IMR-90 (cell line): ENCODE measurements around the gene RNF166. TPM values are rescaled to one million over a fixed set of nuclear protein-coding genes. Genes with fewer than 3 reads are reported as not detected.

Experiments used
- ATAC-seq: fragments of 200-7000 bp; cut with Tn5 transposase; 2 replicates; pipeline ENCODE4 v1.9.1; 2020; ENCODE audit warnings: low read depth, mild to moderate bottlenecking, moderate library complexity
- BruUV-seq: library from RNA; stranded (reverse); fragments of 400-500 nt; replicated peaks from 2 replicates; lab custom pipeline; 2021; lab: Mats Ljungman, UMichigan
- CTCF ChIA-PET: fragments of 300-600 bp; formaldehyde crosslinking; extraction: SDS; loops from one replicate; lab custom pipeline; 2021; ENCODE audit warnings: antibody characterized with exemption; lab: Yijun Ruan, JAX
- POLR2A ChIA-PET: fragments of 300-600 bp; sonication (Branson Sonifier 250); formaldehyde crosslinking; loops from one replicate; lab custom pipeline; 2022; ENCODE audit warnings: antibody characterized with exemption; ENCODE audit not compliant: unreplicated experiment; lab: Charles Lee
- DNase-seq: peaks from one replicate; pipeline ENCODE4 v3.0.0; 2013
- H2AFZ ChIP-seq: replicated peaks from 2 replicates; pipeline ENCODE3; 2013; ENCODE audit warnings: low read length, mild to moderate bottlenecking; ENCODE audit not compliant: poor library complexity
- H2AK5ac ChIP-seq: 2 replicates; pipeline ENCODE4 v1.6.1; 2013; ENCODE audit warnings: low read depth, low read length, inconsistent platforms
- H2AK9ac ChIP-seq: replicated peaks from 2 replicates; pipeline ENCODE3; 2013; ENCODE audit warnings: mild to moderate bottlenecking, low read depth, low read length, moderate library complexity; ENCODE audit not compliant: poor library complexity
- H2BK120ac ChIP-seq: 2 replicates; pipeline ENCODE4 v1.6.1; 2013; ENCODE audit warnings: low read depth, low read length, inconsistent platforms
- H2BK15ac ChIP-seq: 3 replicates; pipeline ENCODE4 v1.6.1; 2013; ENCODE audit warnings: low read depth, low read length, inconsistent platforms
- H2BK20ac ChIP-seq: 2 replicates; pipeline ENCODE4 v1.6.1; 2013; ENCODE audit warnings: low read depth, mild to moderate bottlenecking, inconsistent platforms, low read length, moderate library complexity
- H2BK5ac ChIP-seq: 2 replicates; pipeline ENCODE4 v1.6.1; 2013; ENCODE audit warnings: mild to moderate bottlenecking, low read depth, low read length, inconsistent platforms; ENCODE audit not compliant: poor library complexity, severe bottlenecking
- H3K14ac ChIP-seq: replicated peaks from 2 replicates; pipeline ENCODE4 v1.6.1; 2013; ENCODE audit warnings: low read depth, low read length, inconsistent platforms
- H3K18ac ChIP-seq: 2 replicates; pipeline ENCODE4 v1.6.1; 2013; ENCODE audit warnings: low read depth, low read length, control low read depth
- H3K23ac ChIP-seq: 2 replicates; pipeline ENCODE4 v1.6.1; 2013; ENCODE audit warnings: low read depth, low read length, inconsistent platforms
- H3K27ac ChIP-seq: 2 replicates; pipeline ENCODE4 v1.5.1; 2013; ENCODE audit warnings: mild to moderate bottlenecking, control low read depth, low read length; ENCODE audit not compliant: insufficient read depth
- H3K27me3 ChIP-seq: 2 replicates; pipeline ENCODE4 v1.6.1; 2013; ENCODE audit warnings: low read length; ENCODE audit not compliant: control insufficient read depth, insufficient read depth
- H3K36me3 ChIP-seq: 2 replicates; pipeline ENCODE4 v1.6.1; 2013; ENCODE audit warnings: low read length, mixed read lengths; ENCODE audit not compliant: control insufficient read depth, insufficient read depth
- H3K4ac ChIP-seq: 2 replicates; pipeline ENCODE4 v1.6.1; 2013; ENCODE audit warnings: low read depth, low read length, inconsistent platforms
- H3K4me1 ChIP-seq: 2 replicates; pipeline ENCODE4 v1.6.1; 2013; ENCODE audit warnings: low read length, mixed read lengths; ENCODE audit not compliant: control insufficient read depth, insufficient read depth
- H3K4me2 ChIP-seq: 2 replicates; pipeline ENCODE4 v1.6.1; 2013; ENCODE audit warnings: low read depth, mild to moderate bottlenecking, control low read depth, low read length, moderate library complexity
- H3K4me3 ChIP-seq: 2 replicates; pipeline ENCODE4 v1.5.1; 2013; ENCODE audit warnings: low read depth, mild to moderate bottlenecking, control low read depth, low read length, moderate library complexity; ENCODE audit not compliant: insufficient read depth
- H3K56ac ChIP-seq: 2 replicates; pipeline ENCODE4 v1.6.1; 2013; ENCODE audit warnings: low read length, inconsistent platforms; ENCODE audit not compliant: insufficient read depth; ENCODE audit errors: extremely low read depth
- H3K79me1 ChIP-seq, 2 experiments: 2 replicates each; pipeline ENCODE4 v1.6.1; 2013; ENCODE audit warnings: low read length in 2 of 2, inconsistent platforms in 1 of 2, low read depth in 1 of 2
- H3K9ac ChIP-seq: 2 replicates; pipeline ENCODE4 v1.6.1; 2013; ENCODE audit warnings: low read depth, low read length, control low read depth
- H3K9me1 ChIP-seq: 2 replicates; pipeline ENCODE4 v1.6.1; 2013; ENCODE audit warnings: low read length, inconsistent platforms; ENCODE audit not compliant: insufficient read depth
- H3K9me3 ChIP-seq: 2 replicates; pipeline ENCODE4 v1.6.1; 2013; ENCODE audit warnings: low read length; ENCODE audit not compliant: control insufficient read depth, insufficient read depth
- H4K20me1 ChIP-seq: 2 replicates; pipeline ENCODE4 v1.6.1; 2013; ENCODE audit warnings: low read length, inconsistent platforms; ENCODE audit not compliant: insufficient read depth
- H4K5ac ChIP-seq: 2 replicates; pipeline ENCODE4 v1.6.1; 2013; ENCODE audit warnings: mild to moderate bottlenecking, low read depth, low read length, control low read depth
- H4K8ac ChIP-seq, 2 experiments: 2 replicates each; pipeline ENCODE4 v1.6.1; 2013; ENCODE audit warnings: low read depth in 2 of 2, low read length in 2 of 2, control low read depth in 1 of 2, inconsistent platforms in 1 of 2
- H4K91ac ChIP-seq: 2 replicates; pipeline ENCODE4 v1.6.1; 2013; ENCODE audit warnings: low read depth, low read length, inconsistent platforms; ENCODE audit not compliant: insufficient read depth
- BHLHE40 ChIP-seq: fragments of 150-350 bp; IDR thresholded peaks from 2 replicates; pipeline ENCODE4 v1.6.1; 2016; ENCODE audit warnings: mild to moderate bottlenecking, low read depth, low read length
- CEBPB ChIP-seq: IDR thresholded peaks from 2 replicates; pipeline ENCODE4 v1.6.1; 2012; ENCODE audit warnings: low read depth, low read length, improper control_type of control experiment
- CHD1 ChIP-seq: IDR thresholded peaks from 2 replicates; pipeline ENCODE4 v1.6.1; 2012; ENCODE audit warnings: low read depth, low read length, improper control_type of control experiment
- CTCF ChIP-seq: conservative IDR thresholded peaks from 2 replicates; pipeline ENCODE4 v1.5.1; 2012; ENCODE audit warnings: mild to moderate bottlenecking, low read depth, low read length, improper control_type of control experiment
- ELK1 ChIP-seq: fragments of 150-350 bp; IDR thresholded peaks from 2 replicates; pipeline ENCODE4 v1.6.1; 2016; ENCODE audit warnings: low read depth, mild to moderate bottlenecking, low read length, moderate library complexity, borderline replicate concordance
- FOS ChIP-seq: fragments of 150-350 bp; IDR thresholded peaks from 2 replicates; pipeline ENCODE4 v1.6.1; 2016; ENCODE audit warnings: low read depth, low read length
- MAFK ChIP-seq: IDR thresholded peaks from 2 replicates; pipeline ENCODE4 v1.6.1; 2012; ENCODE audit warnings: low read depth, low read length, improper control_type of control experiment
- MAZ ChIP-seq: IDR thresholded peaks from 2 replicates; pipeline ENCODE4 v1.6.1; 2012; ENCODE audit warnings: low read depth, mild to moderate bottlenecking, low read length, improper control_type of control experiment, moderate library complexity, borderline replicate concordance
- MXI1 ChIP-seq: IDR thresholded peaks from 2 replicates; pipeline ENCODE4 v1.6.1; 2012; ENCODE audit warnings: low read depth, mild to moderate bottlenecking, low read length, moderate library complexity, borderline replicate concordance
- NFE2L2 ChIP-seq: fragments of 150-350 bp; IDR thresholded peaks from 2 replicates; pipeline ENCODE4 v1.6.1; 2016; ENCODE audit warnings: low read depth, mild to moderate bottlenecking, low read length
- POLR2A ChIP-seq: IDR thresholded peaks from 2 replicates; pipeline ENCODE4 v1.6.1; 2012; ENCODE audit warnings: mild to moderate bottlenecking, low read depth, low read length
- RAD21 ChIP-seq: IDR thresholded peaks from 2 replicates; pipeline ENCODE4 v1.6.1; 2012; ENCODE audit warnings: low read length, improper control_type of control experiment
- RCOR1 ChIP-seq: IDR thresholded peaks from 2 replicates; pipeline ENCODE4 v1.6.1; 2012; ENCODE audit warnings: mild to moderate bottlenecking, low read length, improper control_type of control experiment; ENCODE audit not compliant: insufficient replicate concordance
- RFX5 ChIP-seq: IDR thresholded peaks from 2 replicates; pipeline ENCODE4 v1.8.0; 2012; ENCODE audit warnings: low read depth, mild to moderate bottlenecking, low read length, moderate library complexity
- SMC3 ChIP-seq: fragments of 150-350 bp; IDR thresholded peaks from 2 replicates; pipeline ENCODE4 v1.6.1; 2016; ENCODE audit warnings: low read depth, mild to moderate bottlenecking, antibody characterized with exemption, low read length, moderate library complexity
- USF2 ChIP-seq: fragments of 150-350 bp; IDR thresholded peaks from 2 replicates; pipeline ENCODE4 v1.6.1; 2017; ENCODE audit warnings: mild to moderate bottlenecking, antibody characterized with exemption, low read length, low read depth
- WGBS, 2 experiments: methylation state at CpG; one replicate each; pipeline versions ENCODE4 v1.1.5 to v1.1.7; 2013; ENCODE audit warnings: missing lambda C conversion rate in 2 of 2; ENCODE audit not compliant: insufficient read length in 1 of 2; ENCODE audit errors: extremely low coverage in 2 of 2; 5-methylcytosine and 5-hydroxymethylcytosine counted together
- dilution Hi-C: fragments of 300-500 bp; cut with HindIII; formaldehyde crosslinking; loops from one replicate; pipeline ENCODE4 v1.14.3; 2018; ENCODE audit warnings: low sequenced_read_pairs; ENCODE audit not compliant: unreplicated experiment
- in situ Hi-C: fragments of 300-500 bp; cut with MboI; formaldehyde crosslinking; loops from 3 replicates; pipeline ENCODE4 v1.14.3; 2019; ENCODE audit warnings: low sequenced_read_pairs, inconsistent platforms, mixed read lengths
- intact Hi-C: fragments of 100-400 bp; cut with micrococcal nuclease; formaldehyde crosslinking; loops from 2 replicates; pipeline ENCODE4 v1.10.0; 2022
- polyA plus RNA-seq, 3 experiments: library from polyadenylated mRNA; depleted of rRNA; stranded (reverse); fragments of >200 nt; gene quantifications; 2 replicates each; pipeline ENCODE4 v1.2.3, GENCODE V29; 2012; ENCODE audit warnings: low replicate concordance in 1 of 3
- total RNA-seq: library from RNA; depleted of rRNA; stranded (reverse); fragments of >200 nt; gene quantifications from 2 replicates; pipeline ENCODE4 v1.2.3, GENCODE V29; 2012

RNF166 gene
- total and polyA plus RNA-seq, 2 of the 4 experiments (the other 2 are of a cell fraction) = 8.1 to 17.4 TPM

GRCh38 chr16:88684569-88685155, 21.5 kb downstream of the RNF166 start:
- Histone ChIP-seq H3K23ac (no peak overlapping the region), H3K18ac (no peak overlapping the region), H3K4ac (no peak overlapping the region), H3K27ac (no peak overlapping the region), H3K4me1 (peaks cover 7% of the 10 kb centered on the region; the same call in 1 of the 2 replicates), H2BK120ac (no peak overlapping the region), H4K91ac (no peak overlapping the region), H3K14ac (no peak overlapping the region), H3K56ac (no peak overlapping the region), H2BK15ac (no peak overlapping the region), H3K9me3 (no peaks in the 10 kb centered on the region), H3K4me2 (no peak overlapping the region), H2BK20ac (no peak overlapping the region), H2AFZ (peak overlapping the region; percentile 84), H4K5ac (no peak overlapping the region), H2AK9ac (no peak overlapping the region), H3K79me1 (no peaks in the 10 kb centered on the region), H3K9ac (no peak overlapping the region), H3K36me3 (no peaks in the 10 kb centered on the region), H2BK5ac (no peak overlapping the region), H3K27me3 (peaks cover 28% of the 10 kb centered on the region), H3K4me3 (no peak overlapping the region), H4K20me1 (peaks cover 7% of the 10 kb centered on the region; the same call in 1 of the 2 replicates), H3K9me1 (no peaks in the 10 kb centered on the region), H2AK5ac (no peak overlapping the region), H4K8ac (no peak overlapping the region)
- dilution Hi-C loops = no loop called here
- POLR2A ChIA-PET = no interaction called here
- in situ Hi-C loops = no loop called here
- DNase-seq = no peak
- no TSS peak for BruUV-seq
- ATAC-seq = peak; percentile 2; the same call in 1 of the 2 replicates
- CTCF ChIA-PET = interaction anchor here (0.9 kb wide), 1 partner anchor 88 kb away, joined by 4 read pairs; no protein-coding TSS in a partner anchor
- no peak for TF ChIP-seq FOS
- TF ChIP-seq MAZ = no peak
- no peak for TF ChIP-seq MXI1
- TF ChIP-seq RCOR1 = no peak
- no peak for TF ChIP-seq NFE2L2
- no peak for TF ChIP-seq BHLHE40
- TF ChIP-seq RFX5 = no peak
- TF ChIP-seq RAD21 = no peak
- TF ChIP-seq CTCF = no peak
- TF ChIP-seq ELK1 = no peak
- TF ChIP-seq USF2 = no peak
- TF ChIP-seq SMC3 = no peak
- TF ChIP-seq POLR2A = no peak
- no peak for TF ChIP-seq CEBPB
- TF ChIP-seq CHD1 = no peak
- no peak for TF ChIP-seq MAFK
- intact Hi-C loops = loop anchor here (1.0 kb wide), 1 partner anchor 21 kb away; the partner anchor contains the start of gene MVD
- WGBS, 2 experiments = 80% methylated on average over 3 of the region's 15 CpGs; no CpG with 5 or more reads in 1 of the 2 experiments
